CD14-positive monocyte (primary cell): Measurements from ENCODE around the gene CD4. TPM values are rescaled to one million over a fixed set of nuclear protein-coding genes. Genes with fewer than 3 reads are reported as not detected.

Source experiments
- DNase-seq, 3 donors: peaks; one replicate each; pipeline ENCODE4 v3.0.0-alpha.2; 2011 to 2022
- H2AFZ ChIP-seq: 2 replicates; pipeline ENCODE4 v1.6.0; 2012; ENCODE audit warnings: mild to moderate bottlenecking, low read depth, low read length, inconsistent platforms; ENCODE audit not compliant: insufficient read depth, poor library complexity, severe bottlenecking
- H3K27ac ChIP-seq, 2 donors: 1 replicate in 1 of 2; 2 replicates in 1 of 2; pipeline ENCODE4 v1.5.1; 2012 to 2013; ENCODE audit warnings: low read length in 2 of 2, control low read depth in 1 of 2, inconsistent platforms in 1 of 2, low read depth in 1 of 2, mild to moderate bottlenecking in 1 of 2
- H3K27me3 ChIP-seq, 2 donors: one replicate each; pipeline versions ENCODE4 v1.6.0 to v1.6.1; 2011 to 2013; ENCODE audit warnings: low read length in 2 of 2; ENCODE audit not compliant: control insufficient read depth in 2 of 2, insufficient read depth in 2 of 2
- H3K36me3 ChIP-seq, 2 donors: replicated peaks in 1 of 2; 1 replicate in 1 of 2; 2 replicates in 1 of 2; pipeline versions ENCODE4 v1.5.1 to v1.6.1; 2012 to 2013; ENCODE audit warnings: low read length in 2 of 2, control low read depth in 1 of 2, inconsistent platforms in 1 of 2, mild to moderate bottlenecking in 1 of 2; ENCODE audit not compliant: insufficient read depth in 2 of 2, control insufficient read depth in 1 of 2
- H3K4me1 ChIP-seq, 2 donors: 1 replicate in 1 of 2; 2 replicates in 1 of 2; pipeline versions ENCODE4 v1.5.1 to v1.6.1; 2012 to 2013; ENCODE audit warnings: low read length in 2 of 2, control low read depth in 1 of 2, inconsistent platforms in 1 of 2, mild to moderate bottlenecking in 1 of 2, moderate library complexity in 1 of 2; ENCODE audit not compliant: insufficient read depth in 2 of 2, control insufficient read depth in 1 of 2
- H3K4me2 ChIP-seq: replicated peaks from 2 replicates; pipeline ENCODE3; 2012; ENCODE audit warnings: low read length, moderate library complexity, mild to moderate bottlenecking; ENCODE audit not compliant: poor library complexity, severe bottlenecking; ENCODE audit errors: extremely low read depth
- H3K4me3 ChIP-seq, 3 experiments: fragments of 200-600 bp in 1 of 3; sonication (generic) in 1 of 3; replicated peaks in 1 of 3; 1 replicate in 2 of 3; 2 replicates in 1 of 3; pipeline ENCODE4 v1.5.1; 2011 to 2013; ENCODE audit warnings: low read length in 3 of 3, mild to moderate bottlenecking in 3 of 3, control low read depth in 2 of 3, low read depth in 2 of 3, inconsistent platforms in 1 of 3, moderate library complexity in 1 of 3
- H3K79me2 ChIP-seq: 2 replicates; pipeline ENCODE4 v1.6.0; 2012; ENCODE audit warnings: mild to moderate bottlenecking, control low read depth, inconsistent platforms, low read length, moderate library complexity; ENCODE audit not compliant: insufficient read depth
- H3K9ac ChIP-seq: 2 replicates; pipeline ENCODE4 v1.6.0; 2017; ENCODE audit warnings: low read length, mild to moderate bottlenecking; ENCODE audit not compliant: insufficient read depth, poor library complexity, severe bottlenecking
- H3K9me3 ChIP-seq, 2 donors: replicated peaks in 1 of 2; 1 replicate in 1 of 2; 2 replicates in 1 of 2; pipeline versions ENCODE4 v1.5.1 to v1.6.1; 2012 to 2013; ENCODE audit warnings: low read length in 2 of 2, control low read depth in 1 of 2; ENCODE audit not compliant: control insufficient read depth in 1 of 2, insufficient read depth in 1 of 2
- H4K20me1 ChIP-seq: 2 replicates; pipeline ENCODE4 v1.6.0; 2012; ENCODE audit warnings: mild to moderate bottlenecking, low read length, control low read depth, moderate library complexity; ENCODE audit not compliant: insufficient read depth
- H3K27ac Mint-ChIP-seq, 7 donors: one replicate each; pipeline ENCODE4 v1.8.0; 2020; ENCODE audit warnings: mild to moderate bottlenecking in 7 of 7, mixed read lengths in 7 of 7, moderate library complexity in 6 of 7, inconsistent platforms in 2 of 7
- H3K27me3 Mint-ChIP-seq, 3 donors: one replicate each; pipeline ENCODE4 v1.8.0; 2021 to 2022; ENCODE audit warnings: low read depth in 3 of 3, mild to moderate bottlenecking in 3 of 3, mixed read lengths in 3 of 3, moderate library complexity in 3 of 3, inconsistent platforms in 1 of 3
- H3K36me3 Mint-ChIP-seq, 2 donors: one replicate each; pipeline ENCODE4 v1.8.0; 2020; ENCODE audit warnings: mixed read lengths in 2 of 2, inconsistent platforms in 1 of 2, mild to moderate bottlenecking in 1 of 2
- H3K4me1 Mint-ChIP-seq: one replicate; pipeline ENCODE4 v1.8.0; 2020; ENCODE audit warnings: mild to moderate bottlenecking, mixed read lengths
- H3K4me3 Mint-ChIP-seq, 2 donors: one replicate each; pipeline ENCODE4 v1.8.0; 2020; ENCODE audit warnings: mild to moderate bottlenecking in 2 of 2, mixed read lengths in 2 of 2, moderate library complexity in 1 of 2
- H3K9me3 Mint-ChIP-seq, 7 donors: one replicate each; pipeline ENCODE4 v1.8.0; 2020 to 2022; ENCODE audit warnings: mixed read lengths in 7 of 7, mild to moderate bottlenecking in 6 of 7, moderate library complexity in 6 of 7, inconsistent platforms in 2 of 7
- CTCF ChIP-seq: fragments of 200-600 bp; IDR thresholded peaks from one replicate; pipeline ENCODE4 v1.8.0; 2022; ENCODE audit warnings: antibody characterized with exemption, mild to moderate bottlenecking
- WGBS: methylation state at CpG from one replicate; pipeline ENCODE4 v1.1.5; 2013; ENCODE audit warnings: missing lambda C conversion rate; ENCODE audit not compliant: insufficient coverage; 5-methylcytosine and 5-hydroxymethylcytosine counted together
- intact Hi-C, 2 donors: fragments of 100-400 bp; cut with micrococcal nuclease; formaldehyde crosslinking; loops; one replicate each; pipeline versions ENCODE4 v1.15.0 to v1.15.1; 2023
- polyA plus RNA-seq, 3 donors: library from polyadenylated mRNA; depleted of rRNA in 1 of 3; unstranded in 2 of 3; stranded (reverse) in 1 of 3; fragments of 300-500 nt in 2 of 3; fragments of >200 nt in 1 of 3; fragmentation: Illumina TruSeq in 2 of 3; gene quantifications; 1 replicate in 2 of 3; 2 replicates in 1 of 3; pipeline ENCODE4 v1.2.3, GENCODE V29; 2012 to 2021

Gene CD4
- polyA plus RNA-seq, 3 donors = 261 to 371 (median 269) TPM

DNA sequence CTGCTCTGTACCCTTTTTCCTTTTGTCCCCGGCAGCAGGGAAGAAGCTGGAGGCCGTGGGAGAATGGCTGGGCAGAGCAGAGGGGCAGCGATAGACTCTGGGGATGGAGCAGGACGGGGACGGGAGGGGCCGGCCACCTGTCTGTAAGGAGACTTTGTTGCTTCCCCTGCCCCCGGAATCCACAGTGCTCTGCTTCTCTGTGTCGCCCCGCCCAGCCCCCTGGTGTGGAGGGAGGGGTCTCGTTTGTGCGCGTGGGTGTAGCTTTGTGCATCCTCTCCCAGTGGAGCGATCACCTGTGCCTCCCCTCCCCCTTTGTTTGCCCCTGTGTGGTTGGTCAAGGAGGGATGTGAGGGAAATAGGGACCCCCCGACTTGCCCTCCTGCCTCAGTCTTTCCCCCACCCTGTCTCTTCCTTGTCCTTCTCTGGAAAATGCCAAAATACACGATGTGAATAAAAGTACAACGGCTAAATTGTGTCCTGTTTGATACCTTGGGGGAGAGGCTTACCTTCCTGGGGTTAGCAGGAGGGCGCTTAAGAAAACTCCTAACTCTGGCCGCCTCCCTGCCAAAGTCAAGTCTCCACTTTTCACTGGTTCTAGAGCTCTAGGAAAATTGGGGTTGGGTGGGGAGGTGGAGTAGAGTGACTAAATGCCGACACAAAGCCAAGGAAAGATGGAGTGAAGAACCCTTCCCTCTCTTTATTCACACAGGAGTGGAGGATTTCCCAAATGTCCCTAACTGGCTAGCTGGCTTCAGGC, 77.0 kb downstream of the CD4 start:
- peak overlapping the region; percentile 64 to 95 (median 91) for H3K27ac Mint-ChIP-seq
- Histone ChIP-seq H3K79me2 (peaks cover 38% of the 10 kb centered on the region), H3K9ac (peak overlapping the region; percentile 88), H4K20me1 (peaks cover 38% of the 10 kb centered on the region), H3K4me2 (peak overlapping the region; percentile 94), H3K27ac (peak overlapping the region; percentile 63 to 86), H3K4me3 (peak overlapping the region; percentile 41 to 97 (median 76)), H3K4me1 (peaks cover 26 to 43% of the 10 kb centered on the region in 2 donors), H2AFZ (peak overlapping the region; percentile 97), H3K27me3 (no peaks in the 10 kb centered on the region), H3K36me3 (peaks cover 56 to 68% of the 10 kb centered on the region in 2 donors), H3K9me3 (no peaks in the 10 kb centered on the region)
- H3K27me3 Mint-ChIP-seq = peaks cover 0 to 5% (median 3%) of the 10 kb centered on the region in 3 donors
- peak overlapping the region; percentile 92 for H3K4me3 Mint-ChIP-seq
- H3K9me3 Mint-ChIP-seq = no peaks in the 10 kb centered on the region
- H3K4me1 Mint-ChIP-seq = peaks cover 41% of the 10 kb centered on the region
- H3K36me3 Mint-ChIP-seq = peaks cover 62 to 78% of the 10 kb centered on the region in 2 donors
- no peak for DNase-seq
- no peak for TF ChIP-seq CTCF
- intact Hi-C loops = loop anchor here in 1 of 2 donors (5.0 kb wide), 1 partner anchor 246 kb away; no protein-coding TSS in a partner anchor
- WGBS = 100% methylated on average over 2 of the region's 19 CpGs

- intact Hi-C loops = loop anchor here in 1 of 2 donors (5.0 kb wide), 1 partner anchor 245 kb away; no protein-coding TSS in a partner anchor
- peak overlapping the region; percentile 97 for H2AFZ ChIP-seq
These were observed 77.6 kb downstream of the CD4 start for GRCh38 chr12:6866920-6867412.

More at GRCh38 chr12:6866920-6867412, 77.6 kb downstream of the CD4 start:
- no peak for DNase-seq
- under 1% methylated on average over 29 of the region's 33 CpGs for WGBS
- H3K9ac ChIP-seq = peak overlapping the region; percentile 88
- H3K9me3 Mint-ChIP-seq = no peaks in the 10 kb centered on the region
- TF ChIP-seq CTCF = no peak
- H3K36me3 ChIP-seq = peaks cover 50 to 64% of the 10 kb centered on the region in 2 donors
- H3K27me3 Mint-ChIP-seq = peaks cover 0 to 5% (median 3%) of the 10 kb centered on the region in 3 donors
- H3K4me3 ChIP-seq = peak overlapping the region; percentile 41 to 97 (median 76)
- peaks cover 44% of the 10 kb centered on the region for H3K79me2 ChIP-seq
- H3K4me1 Mint-ChIP-seq = peaks cover 48% of the 10 kb centered on the region
- no peaks in the 10 kb centered on the region for H3K9me3 ChIP-seq
- H3K4me3 Mint-ChIP-seq = peak overlapping the region; percentile 92
- peaks cover 32 to 49% of the 10 kb centered on the region in 2 donors for H3K4me1 ChIP-seq
- H3K27ac ChIP-seq = peak overlapping the region; percentile 63 to 86
- no peaks in the 10 kb centered on the region for H3K27me3 ChIP-seq
- peaks cover 57 to 72% of the 10 kb centered on the region in 2 donors for H3K36me3 Mint-ChIP-seq
- H3K4me2 ChIP-seq = peak overlapping the region; percentile 94
- peak overlapping the region; percentile 82 to 95 (median 92) for H3K27ac Mint-ChIP-seq
- peaks cover 44% of the 10 kb centered on the region for H4K20me1 ChIP-seq
